ENCODE data around the gene LCA5.
"Not testable (repeated sequence)": the region's sequence is repeated elsewhere in the genome, so short reads cannot be mapped to it uniquely, and the experiment has no call there.

The LCA5 gene

GRCh38 chr6:79536954-79537747, at the start of gene LCA5:
LCA5 (minus strand) TSS chr6:79537430; CDS start chr6:79518894, 18,536 bp downstream.
- in situ Hi-C loops (cut with HindIII; ENCODE audit: low sequenced_read_pairs) = no loop called here

- in situ Hi-C loops (cut with HindIII; ENCODE audit: low sequenced_read_pairs) = no loop called here
Measured at GRCh38 chr6:79586548-79586947, 49.3 kb upstream of the LCA5 start.

- in situ Hi-C loops (cut with HindIII; ENCODE audit: low sequenced_read_pairs) = no loop called here
Measured at GRCh38 chr6:79584332-79584731, 47.1 kb upstream of the LCA5 start.

GRCh38 chr6:79577926-79578325, 40.7 kb upstream of the LCA5 start:
- in situ Hi-C loops (cut with HindIII; ENCODE audit: low sequenced_read_pairs) = not testable (repeated sequence)

- in situ Hi-C loops (cut with HindIII; ENCODE audit: low sequenced_read_pairs) = no loop called here
Measured at GRCh38 chr6:79574630-79575225, 37.5 kb upstream of the LCA5 start.

- in situ Hi-C loops (cut with HindIII; ENCODE audit: low sequenced_read_pairs) = no loop called here
Measured at GRCh38 chr6:79574174-79574573, 36.9 kb upstream of the LCA5 start.

GRCh38 chr6:79571030-79571367, 33.8 kb upstream of the LCA5 start:
- in situ Hi-C loops (cut with HindIII; ENCODE audit: low sequenced_read_pairs) = no loop called here

GRCh38 chr6:79570129-79571029, 33.1 kb upstream of the LCA5 start:
- in situ Hi-C loops (cut with HindIII; ENCODE audit: low sequenced_read_pairs) = no loop called here

GRCh38 chr6:79568996-79569395, 31.8 kb upstream of the LCA5 start:
- in situ Hi-C loops (cut with HindIII; ENCODE audit: low sequenced_read_pairs) = no loop called here

- in situ Hi-C loops (cut with HindIII; ENCODE audit: low sequenced_read_pairs) = no loop called here
Measured at GRCh38 chr6:79564636-79565035, 27.4 kb upstream of the LCA5 start.

- in situ Hi-C loops (cut with HindIII; ENCODE audit: low sequenced_read_pairs) = no loop called here
Measured at GRCh38 chr6:79559706-79560105, 22.5 kb upstream of the LCA5 start.

- in situ Hi-C loops (cut with HindIII; ENCODE audit: low sequenced_read_pairs) = no loop called here
Measured at GRCh38 chr6:79557673-79558467, 20.6 kb upstream of the LCA5 start.

- in situ Hi-C loops (cut with HindIII; ENCODE audit: low sequenced_read_pairs) = no loop called here
Measured at GRCh38 chr6:79554305-79554704, 17.1 kb upstream of the LCA5 start.

- in situ Hi-C loops (cut with HindIII; ENCODE audit: low sequenced_read_pairs) = no loop called here
Measured at GRCh38 chr6:79551401-79551800, 14.2 kb upstream of the LCA5 start.

- in situ Hi-C loops (cut with HindIII; ENCODE audit: low sequenced_read_pairs) = no loop called here
Measured at GRCh38 chr6:79548304-79548703, 11.1 kb upstream of the LCA5 start.

GRCh38 chr6:79546186-79546585, 9.0 kb upstream of the LCA5 start:
- in situ Hi-C loops (cut with HindIII; ENCODE audit: low sequenced_read_pairs) = no loop called here

- in situ Hi-C loops (cut with HindIII; ENCODE audit: low sequenced_read_pairs) = no loop called here
Measured at GRCh38 chr6:79544939-79545450, 7.8 kb upstream of the LCA5 start.

GRCh38 chr6:79544299-79544927, 7.2 kb upstream of the LCA5 start:
- in situ Hi-C loops (cut with HindIII; ENCODE audit: low sequenced_read_pairs) = no loop called here

- in situ Hi-C loops (cut with HindIII; ENCODE audit: low sequenced_read_pairs) = no loop called here
Measured at GRCh38 chr6:79543886-79544285, 6.7 kb upstream of the LCA5 start.

- in situ Hi-C loops (cut with HindIII; ENCODE audit: low sequenced_read_pairs) = no loop called here
Measured at GRCh38 chr6:79543411-79543810, 6.2 kb upstream of the LCA5 start.

Data from endothelial cell of hepatic sinusoid (primary cell).